A549 (cell line): Measurements from ENCODE around the gene ACSS3. TPM values are rescaled to one million over a fixed set of nuclear protein-coding genes. Genes with fewer than 3 reads are reported as not detected.
"Not testable (repeated sequence)": the region's sequence is repeated elsewhere in the genome, so short reads cannot be mapped to it uniquely, and the experiment has no call there.

Source experiments
- ATAC-seq, 2 experiments: fragments of 200-7000 bp in 1 of 2; fragments of >200 bp in 1 of 2; cut with Nextera tagmentation in 1 of 2; cut with Tn5 transposase in 1 of 2; 3 replicates each; pipeline versions ENCODE4 v1.8.0 to v1.9.1; 2018 to 2020; ENCODE audit warnings: mild to moderate bottlenecking in 1 of 2, moderate library complexity in 1 of 2
- CTCF ChIA-PET: fragments of 300-600 bp; sonication (Branson Sonifier 250); formaldehyde crosslinking; extraction: SDS; loops from one replicate; lab custom pipeline; 2021; ENCODE audit warnings: antibody characterized with exemption, inconsistent platforms; lab: Yijun Ruan, JAX
- POLR2A ChIA-PET: fragments of 350-600 bp; formaldehyde crosslinking; extraction: SDS; loops from one replicate; lab custom pipeline; 2021; ENCODE audit warnings: antibody characterized with exemption, inconsistent platforms; lab: Yijun Ruan, JAX
- DNase-seq, 2 experiments: peaks; one replicate each; pipeline versions ENCODE4 v3.0.0 to v3.0.0-alpha.2; 2011 to 2016; ENCODE audit warnings: low read depth in 1 of 2, low spot score in 1 of 2
- FAIRE-seq: peaks from 2 replicates; lab custom pipeline; 2011; peaks lifted over from hg19 to GRCh38; lab: Jason Lieb, UNC
- H3K27ac ChIP-seq, 2 experiments: fragments of >200 bp; sonication (Bioruptor Twin); formaldehyde crosslinking; 3 replicates each; pipeline ENCODE4 v1.5.1; 2016 to 2017
- H3K4me1 ChIP-seq: fragments of >200 bp; sonication (Bioruptor Twin); formaldehyde crosslinking; 3 replicates; pipeline ENCODE4 v1.6.1; 2016
- H3K4me2 ChIP-seq: fragments of >200 bp; sonication (Bioruptor Twin); formaldehyde crosslinking; 3 replicates; pipeline ENCODE4 v1.6.1; 2016
- H3K4me3 ChIP-seq: fragments of >200 bp; sonication (Bioruptor Twin); formaldehyde crosslinking; 3 replicates; pipeline ENCODE4 v1.5.1; 2016
- H3K9me3 ChIP-seq: fragments of >200 bp; sonication (Bioruptor Twin); formaldehyde crosslinking; 3 replicates; pipeline ENCODE4 v1.6.1; 2016
- FOSB ChIP-seq: fragments of 250-450 bp; sonication (Bioruptor Pico); IDR thresholded peaks from 2 replicates; pipeline ENCODE4 v1.5.0; 2020; ENCODE audit warnings: mild to moderate bottlenecking, moderate library complexity
- FOXS1 ChIP-seq: fragments of 250-450 bp; sonication (Bioruptor Pico); IDR thresholded peaks from 2 replicates; pipeline ENCODE4 v1.5.0; 2020; ENCODE audit warnings: mild to moderate bottlenecking, moderate library complexity
- HOXB13 ChIP-seq: fragments of 250-450 bp; sonication (Bioruptor Pico); IDR thresholded peaks from 2 replicates; pipeline ENCODE4 v1.5.0; 2020; ENCODE audit warnings: low read depth, mild to moderate bottlenecking, moderate library complexity
- JUN ChIP-seq, 2 experiments: fragments of >200 bp; sonication (Bioruptor Twin); formaldehyde crosslinking; IDR thresholded peaks; 2 replicates in 1 of 2; 3 replicates in 1 of 2; pipeline ENCODE4 v1.6.1; 2016 to 2017
- KDM1A ChIP-seq: fragments of 200-600 bp; sonication (generic); IDR thresholded peaks from 2 replicates; pipeline ENCODE4 v1.6.1; 2016; ENCODE audit warnings: low read depth, mild to moderate bottlenecking
- KDM5A ChIP-seq: fragments of 200-600 bp; sonication (generic); IDR thresholded peaks from 2 replicates; pipeline ENCODE4 v1.6.1; 2016; ENCODE audit warnings: antibody characterized with exemption, mild to moderate bottlenecking
- MAZ ChIP-seq: fragments of 150-350 bp; IDR thresholded peaks from 2 replicates; pipeline ENCODE4 v1.6.1; 2014; ENCODE audit warnings: antibody characterized with exemption, low read depth, low read length, borderline replicate concordance
- NFE2L2 ChIP-seq: fragments of 150-350 bp; conservative IDR thresholded peaks from 2 replicates; pipeline ENCODE4 v1.6.1; 2014; ENCODE audit warnings: low read length
- NPAS2 ChIP-seq: fragments of 250-450 bp; sonication (Bioruptor Pico); IDR thresholded peaks from 2 replicates; pipeline ENCODE4 v1.8.0; 2022; ENCODE audit warnings: mild to moderate bottlenecking, moderate library complexity, borderline replicate concordance
- POLR2AphosphoS2 ChIP-seq: conservative IDR thresholded peaks from 2 replicates; pipeline ENCODE4 v1.6.1; 2012; ENCODE audit warnings: low read length, improper control_type of control experiment, inconsistent platforms
- SMC3 ChIP-seq: fragments of >200 bp; sonication (Bioruptor Twin); formaldehyde crosslinking; IDR thresholded peaks from 3 replicates; pipeline ENCODE4 v1.6.1; 2018; ENCODE audit warnings: inconsistent platforms
- ZC3H11A ChIP-seq: fragments of 450-650 bp; IDR thresholded peaks from 2 replicates; pipeline ENCODE4 v1.6.1; 2014; ENCODE audit warnings: antibody characterized with exemption, mild to moderate bottlenecking
- WGBS: methylation state at CpG from one replicate; pipeline ENCODE4 v1.1.6; 2017; ENCODE audit errors: missing lambda C conversion rate; 5-methylcytosine and 5-hydroxymethylcytosine counted together
- polyA plus RNA-seq, 4 experiments: library from polyadenylated mRNA; depleted of rRNA in 3 of 4; stranded (reverse); fragments of >200 nt; fragmentation: RNase III in 1 of 4; extraction: RNeasy Plus Mini Kit Qiagen cat#74134 plus additional on column Dnase treatment in 1 of 4; gene quantifications; 2 replicates in 3 of 4; 3 replicates in 1 of 4; pipeline ENCODE4 v1.2.3, GENCODE V29; 2011 to 2017
- TF ChIP-seq, protein P1 (sequence below): fragments of 150-350 bp; IDR thresholded peaks from 2 replicates; pipeline ENCODE4 v1.6.1; 2014; ENCODE audit warnings: low read depth, mild to moderate bottlenecking, low read length
- TF ChIP-seq, protein P2 (sequence below): fragments of 250-450 bp; sonication (Bioruptor Pico); IDR thresholded peaks from 2 replicates; pipeline ENCODE4 v1.5.0; 2021; ENCODE audit warnings: mild to moderate bottlenecking, moderate library complexity, borderline replicate concordance
- TF ChIP-seq, protein P3 (sequence below): fragments of >200 bp; sonication (Bioruptor Twin); formaldehyde crosslinking; IDR thresholded peaks from 3 replicates; pipeline ENCODE4 v1.6.1; 2016

ACSS3 gene
- polyA plus RNA-seq, 2 of the 4 experiments (the other 2 are of a cell fraction): 0.06 to 0.34 TPM

DNA sequence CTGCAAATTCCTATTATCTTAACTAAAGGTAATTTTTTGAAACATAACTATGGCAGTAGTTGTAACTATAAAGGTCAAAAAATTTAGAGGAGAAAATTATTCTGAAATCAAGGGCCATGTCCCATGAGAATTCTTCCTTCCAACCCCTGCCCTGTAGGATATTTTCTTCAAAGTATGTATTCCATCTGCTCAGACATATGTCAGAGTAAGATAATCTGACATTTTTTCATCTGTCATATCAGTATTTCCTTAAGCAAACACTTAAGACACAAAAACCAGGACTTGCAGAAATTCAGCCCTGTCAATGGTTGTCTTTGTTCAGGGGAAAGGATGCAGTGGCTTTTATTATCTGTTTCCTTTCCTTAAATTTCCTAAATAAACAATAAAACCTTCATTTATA, 36.3 kb downstream of the ACSS3 start:
- ChIA-PET CTCF (no interaction called here), POLR2A (no interaction called here)
- H3K4me1 ChIP-seq: no peaks in the 10 kb centered on the region
- no peak for TF ChIP-seq NFE2L2
- TF ChIP-seq, protein P1, sequence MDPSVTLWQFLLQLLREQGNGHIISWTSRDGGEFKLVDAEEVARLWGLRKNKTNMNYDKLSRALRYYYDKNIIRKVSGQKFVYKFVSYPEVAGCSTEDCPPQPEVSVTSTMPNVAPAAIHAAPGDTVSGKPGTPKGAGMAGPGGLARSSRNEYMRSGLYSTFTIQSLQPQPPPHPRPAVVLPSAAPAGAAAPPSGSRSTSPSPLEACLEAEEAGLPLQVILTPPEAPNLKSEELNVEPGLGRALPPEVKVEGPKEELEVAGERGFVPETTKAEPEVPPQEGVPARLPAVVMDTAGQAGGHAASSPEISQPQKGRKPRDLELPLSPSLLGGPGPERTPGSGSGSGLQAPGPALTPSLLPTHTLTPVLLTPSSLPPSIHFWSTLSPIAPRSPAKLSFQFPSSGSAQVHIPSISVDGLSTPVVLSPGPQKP: no peak
- TF ChIP-seq ZC3H11A: no peak
- H3K9me3 ChIP-seq: no peaks in the 10 kb centered on the region
- ATAC-seq (no peak), DNase-seq (no peak), FAIRE-seq (no peak)
- no peak overlapping the region for H3K4me3 ChIP-seq
- H3K4me2 ChIP-seq: no peak overlapping the region
- H3K27ac ChIP-seq: no peak overlapping the region

DNA sequence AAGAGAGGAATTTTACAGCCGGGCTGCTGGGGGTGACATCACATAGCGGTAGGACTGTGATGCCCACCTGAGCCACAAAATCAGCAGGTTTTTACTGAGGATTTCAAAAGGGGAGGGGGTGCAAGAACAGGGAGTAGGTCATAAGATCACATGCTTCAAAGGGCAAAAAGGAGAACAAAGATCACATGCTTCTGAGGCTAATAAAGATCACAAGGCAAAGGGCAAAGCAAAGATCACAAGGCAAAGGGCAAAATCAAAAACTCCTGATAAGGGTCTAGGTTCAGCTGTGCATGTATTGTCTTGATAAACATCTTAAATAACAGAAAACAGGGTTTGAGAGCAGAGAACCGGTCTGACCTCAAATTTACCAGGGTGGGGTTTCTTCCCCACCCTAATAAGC, 41.2 kb downstream of the ACSS3 start:
- ATAC-seq, H3K27ac ChIP-seq, H3K4me1 ChIP-seq, DNase-seq, FAIRE-seq, H3K4me3 ChIP-seq, H3K4me2 ChIP-seq, H3K9me3 ChIP-seq, POLR2A ChIA-PET: not testable (repeated sequence)
- CTCF ChIA-PET: interaction anchor here (1.9 kb wide), 1 partner anchor 10 kb away, joined by 4 read pairs; no protein-coding TSS in a partner anchor
- WGBS: 35% methylated on average over 3 of the region's 3 CpGs

DNA sequence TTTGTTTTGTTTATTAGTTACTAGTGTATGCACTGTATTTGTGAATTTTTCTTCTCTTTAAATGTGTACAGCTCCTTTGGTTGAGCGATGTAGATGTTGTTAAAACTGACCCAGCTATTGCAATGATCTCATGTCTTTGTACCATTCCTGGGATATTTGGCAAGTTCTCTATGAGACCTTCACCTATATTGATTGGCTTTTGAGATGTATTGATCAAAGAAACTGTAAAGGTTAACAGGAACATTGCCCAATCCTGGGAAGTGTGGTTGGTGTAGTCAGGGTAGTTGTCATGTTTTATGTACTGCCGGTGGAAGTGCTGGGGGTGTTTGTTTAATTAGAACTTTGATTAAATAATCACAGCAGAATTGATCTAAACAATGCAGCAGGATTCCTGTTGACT, 43.1 kb downstream of the ACSS3 start:
- no peak for DNase-seq
- 26% methylated on average over 2 of the region's 2 CpGs for WGBS
- CTCF ChIA-PET: no interaction called here

DNA sequence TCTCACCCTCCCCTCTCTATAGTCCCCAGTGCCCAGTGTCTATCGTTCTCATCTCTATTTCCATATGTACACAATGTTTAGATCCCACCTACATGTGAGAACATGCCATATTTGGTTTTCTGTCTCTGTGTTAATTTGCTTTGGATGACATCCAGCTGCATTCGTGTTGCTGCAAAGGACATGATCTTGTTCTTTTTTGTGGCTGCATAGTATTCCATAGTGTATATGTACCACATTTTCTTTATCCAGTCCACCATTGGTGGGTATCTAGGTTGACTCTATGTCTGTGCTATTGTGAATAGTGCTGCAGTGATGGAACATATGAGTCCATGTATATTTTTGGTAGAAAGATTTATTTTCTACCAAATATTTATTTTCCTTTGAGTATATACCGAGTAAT, 45.7 kb downstream of the ACSS3 start:
- Histone ChIP-seq H3K4me2 (no peak overlapping the region), H3K4me1 (no peaks in the 10 kb centered on the region), H3K9me3 (no peaks in the 10 kb centered on the region), H3K4me3 (no peak overlapping the region)
- POLR2A ChIA-PET: no interaction called here
- WGBS: 28% methylated on average over 3 of the region's 3 CpGs
- FAIRE-seq: no peak
- no peak for ATAC-seq
- DNase-seq: no peak
- no peak for TF ChIP-seq FOXS1 (CRISPR knock-in tag)
- TF ChIP-seq, all 56 proteins: peak for 0
- CTCF ChIA-PET: no interaction called here
- H3K27ac ChIP-seq: no peak overlapping the region

More for the DNA sequence above, 43.1 kb downstream of the ACSS3 start:
- Histone ChIP-seq H3K9me3 (no peaks in the 10 kb centered on the region), H3K27ac (no peak overlapping the region), H3K4me3 (no peak overlapping the region), H3K4me2 (no peak overlapping the region), H3K4me1 (no peaks in the 10 kb centered on the region)
- POLR2A ChIA-PET: no interaction called here
- FAIRE-seq: no peak
- ATAC-seq: no peak
- TF ChIP-seq KDM5A (no peak), JUN (IDR thresholded peaks at IDR 0.05) (no peak), MAZ (no peak), POLR2AphosphoS2 (no peak), FOSB (CRISPR knock-in tag) (no peak), NPAS2 (CRISPR knock-in tag) (no peak), KDM1A (no peak), SMC3 (no peak), HOXB13 (no peak), FOXS1 (CRISPR knock-in tag) (no peak)
- TF ChIP-seq, protein P2, sequence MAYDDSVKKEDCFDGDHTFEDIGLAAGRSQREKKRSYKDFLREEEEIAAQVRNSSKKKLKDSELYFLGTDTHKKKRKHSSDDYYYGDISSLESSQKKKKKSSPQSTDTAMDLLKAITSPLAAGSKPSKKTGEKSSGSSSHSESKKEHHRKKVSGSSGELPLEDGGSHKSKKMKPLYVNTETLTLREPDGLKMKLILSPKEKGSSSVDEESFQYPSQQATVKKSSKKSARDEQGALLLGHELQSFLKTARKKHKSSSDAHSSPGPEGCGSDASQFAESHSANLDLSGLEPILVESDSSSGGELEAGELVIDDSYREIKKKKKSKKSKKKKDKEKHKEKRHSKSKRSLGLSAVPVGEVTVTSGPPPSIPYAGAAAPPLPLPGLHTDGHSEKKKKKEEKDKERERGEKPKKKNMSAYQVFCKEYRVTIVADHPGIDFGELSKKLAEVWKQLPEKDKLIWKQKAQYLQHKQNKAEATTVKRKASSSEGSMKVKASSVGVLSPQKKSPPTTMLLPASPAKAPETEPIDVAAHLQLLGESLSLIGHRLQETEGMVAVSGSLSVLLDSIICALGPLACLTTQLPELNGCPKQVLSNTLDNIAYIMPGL (CRISPR knock-in tag): no peak
- TF ChIP-seq, protein P3, sequence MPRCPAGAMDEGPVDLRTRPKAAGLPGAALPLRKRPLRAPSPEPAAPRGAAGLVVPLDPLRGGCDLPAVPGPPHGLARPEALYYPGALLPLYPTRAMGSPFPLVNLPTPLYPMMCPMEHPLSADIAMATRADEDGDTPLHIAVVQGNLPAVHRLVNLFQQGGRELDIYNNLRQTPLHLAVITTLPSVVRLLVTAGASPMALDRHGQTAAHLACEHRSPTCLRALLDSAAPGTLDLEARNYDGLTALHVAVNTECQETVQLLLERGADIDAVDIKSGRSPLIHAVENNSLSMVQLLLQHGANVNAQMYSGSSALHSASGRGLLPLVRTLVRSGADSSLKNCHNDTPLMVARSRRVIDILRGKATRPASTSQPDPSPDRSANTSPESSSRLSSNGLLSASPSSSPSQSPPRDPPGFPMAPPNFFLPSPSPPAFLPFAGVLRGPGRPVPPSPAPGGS: no peak
- TF ChIP-seq, all 56 proteins: peak for 0
